Measurements from ENCODE around the gene TMEM114.

- TF ChIP-seq CTCF (IDR thresholded peaks at IDR 0.05; ENCODE audit: insufficient read depth, low read length, poor library complexity, severe bottlenecking), result no peak
- TF ChIP-seq EZH2phosphoT487 (conservative IDR thresholded peaks at IDR 0.05; ENCODE audit: low read length), result no peak
Observed at GRCh38 chr16:8583732-8584131, 6.6 kb downstream of the TMEM114 start.
